Muscle layer of colon (tissue), 2 donors: ENCODE results near the gene PSPC1.
"Not testable (repeated sequence)": the region's sequence is repeated elsewhere in the genome, so short reads cannot be mapped to it uniquely, and the experiment has no call there.

Experiments
- H3K27ac ChIP-seq: one replicate; pipeline ENCODE4 v1.7.0; 2013; ENCODE audit warnings: low read depth, mild to moderate bottlenecking, low read length, moderate library complexity
- H3K27me3 ChIP-seq, 2 donors: one replicate each; pipeline ENCODE4 v1.7.0; 2013; ENCODE audit warnings: low read length in 2 of 2, mild to moderate bottlenecking in 2 of 2; ENCODE audit not compliant: insufficient read depth in 2 of 2, control insufficient read depth in 1 of 2
- H3K36me3 ChIP-seq: one replicate; pipeline ENCODE4 v1.7.0; 2013; ENCODE audit warnings: mild to moderate bottlenecking, low read length; ENCODE audit not compliant: insufficient read depth
- H3K4me1 ChIP-seq: one replicate; pipeline ENCODE4 v1.7.0; 2013; ENCODE audit warnings: mild to moderate bottlenecking, low read length; ENCODE audit not compliant: insufficient read depth
- H3K4me3 ChIP-seq, 2 donors: one replicate each; pipeline ENCODE4 v1.7.0; 2013; ENCODE audit warnings: low read length in 2 of 2, low read depth in 1 of 2, mild to moderate bottlenecking in 1 of 2, moderate library complexity in 1 of 2
- H3K9ac ChIP-seq: one replicate; pipeline ENCODE4 v1.7.0; 2013; ENCODE audit warnings: low read length
- H3K9me3 ChIP-seq: one replicate; pipeline ENCODE4 v1.7.0; 2013; ENCODE audit warnings: mild to moderate bottlenecking, low read length
- donor health status: abdominal sarcoma.
- donor health status: Adenocarcinoma of cecum.

PSPC1 gene

DNA sequence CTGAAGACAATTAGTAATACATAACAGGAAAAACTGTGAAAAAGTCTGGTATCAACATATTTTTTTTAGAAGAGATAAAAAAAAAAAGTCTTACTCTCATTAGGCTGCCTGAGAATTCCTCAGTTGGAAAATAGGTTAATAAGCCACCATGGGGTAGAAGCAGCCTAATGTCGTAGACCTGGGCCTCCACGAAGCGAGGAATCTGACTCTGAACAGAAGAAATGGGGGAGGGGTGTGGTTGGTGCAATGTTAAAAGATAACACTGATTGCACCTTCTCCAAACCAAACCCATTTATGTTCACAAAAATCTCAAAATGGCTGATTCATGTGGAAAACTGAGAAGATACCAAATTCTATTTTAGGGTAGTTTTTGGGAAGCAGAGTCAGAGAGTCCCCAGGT lies 86.9 kb downstream of the PSPC1 start:
- Histone ChIP-seq H3K4me1 (no peaks in the 10 kb centered on the region), H3K36me3 (peaks cover 4% of the 10 kb centered on the region), H3K27me3 (no peaks in the 10 kb centered on the region), H3K9me3 (no peaks in the 10 kb centered on the region), H3K4me3 (no peak overlapping the region), H3K27ac (no peak overlapping the region), H3K9ac (no peak overlapping the region)

DNA sequence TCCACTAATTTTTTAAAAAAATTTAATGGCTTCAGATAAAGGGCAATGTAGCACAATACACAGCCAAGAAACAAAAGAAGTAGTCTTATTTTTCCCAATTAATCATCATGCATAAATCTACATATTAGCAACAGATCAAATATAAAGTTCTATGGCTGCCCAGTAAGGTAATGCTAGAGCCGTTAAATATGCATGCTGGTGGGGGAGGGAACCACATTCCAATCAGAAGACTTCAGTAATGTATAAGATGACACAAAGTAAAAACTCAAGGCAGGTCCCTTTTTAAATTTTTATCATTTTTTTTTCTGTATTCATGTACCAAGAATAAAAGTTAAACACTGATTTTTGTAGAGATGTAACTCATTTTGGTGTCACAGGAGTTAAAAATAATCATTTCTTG lies 87.3 kb downstream of the PSPC1 start:
- Histone ChIP-seq H3K27me3 (no peaks in the 10 kb centered on the region), H3K9me3 (no peaks in the 10 kb centered on the region), H3K36me3 (peaks cover 4% of the 10 kb centered on the region), H3K9ac (no peak overlapping the region), H3K27ac (no peak overlapping the region), H3K4me3 (no peak overlapping the region), H3K4me1 (no peaks in the 10 kb centered on the region)

DNA sequence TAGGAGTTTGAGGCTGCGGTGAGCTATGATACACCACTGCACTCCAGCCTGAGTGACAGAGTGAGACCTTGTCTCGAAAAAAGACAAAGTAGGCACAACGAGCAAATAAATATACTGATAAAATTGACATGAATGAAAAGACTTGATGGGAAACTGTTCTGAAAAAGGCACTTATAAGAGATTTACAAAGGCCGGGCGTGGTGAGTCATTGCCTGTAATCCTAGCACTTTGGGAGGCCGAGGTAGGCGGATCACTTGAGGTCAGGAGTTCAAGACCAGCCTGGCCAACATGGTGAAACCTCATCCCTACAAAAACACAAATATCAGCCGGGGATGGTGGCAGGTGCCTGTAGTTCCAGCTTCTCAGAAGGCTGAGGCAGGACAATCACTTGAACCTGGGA lies 91.3 kb downstream of the PSPC1 start:
- not testable (repeated sequence) for H3K9me3 ChIP-seq, H3K36me3 ChIP-seq, H3K4me3 ChIP-seq, H3K27ac ChIP-seq, H3K9ac ChIP-seq, H3K27me3 ChIP-seq, H3K4me1 ChIP-seq

DNA sequence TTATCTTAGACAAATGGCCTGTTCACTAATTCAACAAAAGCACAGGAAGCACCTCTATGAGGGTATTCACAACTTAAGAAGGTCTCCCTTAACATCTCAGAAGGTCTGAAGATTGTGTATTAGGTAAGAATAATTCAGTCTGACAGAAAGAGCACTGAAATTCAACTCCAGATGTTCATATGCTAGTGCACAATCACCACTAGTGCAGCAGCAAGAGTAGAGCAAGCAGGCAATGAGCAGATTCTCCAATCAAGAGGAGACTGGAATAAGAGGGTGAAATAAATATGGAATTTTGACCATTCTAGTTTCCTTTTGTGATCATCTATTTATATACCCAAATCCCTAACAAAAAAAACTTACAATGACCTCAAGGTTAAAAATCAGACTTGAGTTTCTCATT lies 97.3 kb downstream of the PSPC1 start:
- H3K27me3 ChIP-seq, result no peaks in the 10 kb centered on the region
- no peak overlapping the region for H3K9ac ChIP-seq
- no peaks in the 10 kb centered on the region for H3K36me3 ChIP-seq
- no peaks in the 10 kb centered on the region for H3K4me1 ChIP-seq
- H3K9me3 ChIP-seq, result no peaks in the 10 kb centered on the region
- H3K27ac ChIP-seq, result no peak overlapping the region
- no peak overlapping the region for H3K4me3 ChIP-seq

DNA sequence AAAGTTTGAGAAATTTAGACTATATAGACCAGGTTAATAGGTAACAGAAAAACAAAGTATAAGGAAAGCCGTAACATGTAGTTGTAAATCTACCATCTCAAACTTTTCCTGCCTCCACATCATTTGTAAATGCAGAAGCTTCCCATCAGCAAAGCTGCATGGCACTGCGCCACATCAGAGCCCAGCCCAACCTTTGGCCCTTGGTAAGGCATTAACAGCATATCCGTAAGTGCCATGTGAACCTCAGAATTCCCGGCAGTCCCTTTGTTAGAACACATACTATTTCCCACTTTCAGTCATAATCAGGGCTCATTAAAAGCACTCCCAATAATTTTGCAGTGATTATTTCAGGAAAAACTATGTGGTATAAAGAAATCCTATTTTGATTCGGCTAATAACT lies 97.7 kb downstream of the PSPC1 start:
- Histone ChIP-seq H3K4me3 (no peak overlapping the region), H3K9me3 (no peaks in the 10 kb centered on the region), H3K27ac (no peak overlapping the region), H3K36me3 (no peaks in the 10 kb centered on the region), H3K27me3 (no peaks in the 10 kb centered on the region), H3K4me1 (no peaks in the 10 kb centered on the region), H3K9ac (no peak overlapping the region)

DNA sequence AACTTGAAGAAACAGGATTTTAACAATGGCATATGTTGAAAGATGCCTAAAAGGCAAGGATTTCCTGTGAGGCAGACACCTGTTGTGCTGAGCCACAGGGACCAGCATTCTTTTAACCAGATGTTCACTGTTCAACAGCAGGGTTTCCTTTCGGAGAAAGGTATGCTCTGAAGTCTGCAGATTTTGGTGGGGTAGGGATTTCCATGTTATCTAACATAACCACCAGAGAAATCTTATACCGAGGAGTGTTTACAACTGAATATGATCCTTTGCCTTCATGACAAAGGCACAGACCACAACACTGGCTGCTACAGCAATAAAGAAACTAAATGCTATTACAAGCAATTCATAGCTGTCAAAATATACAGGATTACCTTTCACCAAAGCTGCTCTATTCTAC lies 101.2 kb downstream of the PSPC1 start:
- Histone ChIP-seq H3K9ac (no peak overlapping the region), H3K36me3 (peaks cover 7% of the 10 kb centered on the region), H3K27me3 (no peaks in the 10 kb centered on the region)

DNA sequence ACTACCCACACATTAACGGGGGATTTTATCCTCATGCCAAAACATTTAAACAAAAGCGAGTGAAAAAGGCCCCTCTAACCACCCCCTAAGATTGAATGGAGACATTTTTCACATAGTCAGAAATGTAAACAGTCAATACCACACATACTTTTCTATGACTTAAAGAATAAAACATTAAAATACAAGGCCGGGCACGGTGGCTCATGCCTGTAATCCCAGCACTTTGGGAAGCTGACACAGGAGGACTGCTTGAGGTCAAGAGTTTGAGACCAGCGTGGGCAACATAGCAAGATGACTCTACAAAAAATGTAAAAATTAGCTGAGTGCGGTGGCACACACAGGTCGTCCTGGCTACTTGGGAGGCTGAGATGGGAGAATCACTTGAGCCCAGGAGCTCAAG lies 102.0 kb downstream of the PSPC1 start:
- Histone ChIP-seq H3K4me3 (no peak overlapping the region), H3K9me3 (no peaks in the 10 kb centered on the region), H3K9ac (no peak overlapping the region), H3K27me3 (no peaks in the 10 kb centered on the region), H3K27ac (no peak overlapping the region), H3K4me1 (no peaks in the 10 kb centered on the region), H3K36me3 (peaks cover 15% of the 10 kb centered on the region)

More for the DNA sequence above, 101.2 kb downstream of the PSPC1 start:
- Histone ChIP-seq H3K4me1 (no peaks in the 10 kb centered on the region), H3K27ac (no peak overlapping the region), H3K9me3 (no peaks in the 10 kb centered on the region), H3K4me3 (no peak overlapping the region)

DNA sequence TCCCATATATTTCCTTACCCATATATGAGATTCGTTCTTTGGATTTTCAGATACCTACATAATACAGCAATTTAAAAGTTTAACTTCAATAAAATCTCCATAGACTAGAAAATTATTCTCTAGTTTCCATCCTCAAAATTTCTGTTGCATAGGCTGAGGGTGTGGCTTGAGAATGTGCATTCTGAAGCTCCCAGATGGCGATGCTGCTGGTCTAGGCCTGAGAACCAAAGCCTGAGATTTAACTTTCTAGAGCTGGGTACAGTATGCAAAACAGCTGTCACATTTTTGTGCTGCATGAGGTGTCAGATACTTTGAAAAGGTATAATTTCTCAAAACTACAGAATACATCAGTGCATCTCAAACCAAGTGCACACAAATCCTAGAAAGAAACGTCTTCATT lies 106.6 kb downstream of the PSPC1 start:
- Histone ChIP-seq H3K4me1 (no peaks in the 10 kb centered on the region), H3K9me3 (no peaks in the 10 kb centered on the region), H3K4me3 (no peak overlapping the region), H3K27me3 (no peaks in the 10 kb centered on the region), H3K9ac (no peak overlapping the region), H3K27ac (no peak overlapping the region), H3K36me3 (peaks cover 60% of the 10 kb centered on the region)

DNA sequence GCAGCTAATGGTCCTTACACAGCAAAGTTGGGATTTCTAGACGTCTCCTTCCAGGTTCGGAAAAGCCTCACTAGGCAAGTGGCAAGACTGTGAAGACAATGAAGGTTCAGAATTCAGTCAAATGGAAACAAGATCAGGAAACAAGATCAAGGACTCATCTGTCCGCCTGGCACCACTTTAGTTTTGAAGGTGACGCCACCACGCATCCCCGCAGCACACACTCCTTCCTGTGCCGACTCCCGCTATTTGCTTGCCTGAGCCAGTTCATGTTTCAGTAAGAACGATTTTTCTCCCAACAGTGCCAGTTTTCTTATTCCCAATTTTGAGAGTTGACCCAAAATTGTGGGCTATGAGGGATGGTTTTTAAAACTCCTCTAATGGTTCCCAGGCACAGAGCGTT lies 107.8 kb downstream of the PSPC1 start:
- H3K9ac ChIP-seq, result no peak overlapping the region
- peaks cover 70% of the 10 kb centered on the region for H3K36me3 ChIP-seq
- no peaks in the 10 kb centered on the region for H3K9me3 ChIP-seq
- no peaks in the 10 kb centered on the region for H3K4me1 ChIP-seq
- no peaks in the 10 kb centered on the region for H3K27me3 ChIP-seq
- H3K4me3 ChIP-seq, result no peak overlapping the region
- H3K27ac ChIP-seq, result no peak overlapping the region

DNA sequence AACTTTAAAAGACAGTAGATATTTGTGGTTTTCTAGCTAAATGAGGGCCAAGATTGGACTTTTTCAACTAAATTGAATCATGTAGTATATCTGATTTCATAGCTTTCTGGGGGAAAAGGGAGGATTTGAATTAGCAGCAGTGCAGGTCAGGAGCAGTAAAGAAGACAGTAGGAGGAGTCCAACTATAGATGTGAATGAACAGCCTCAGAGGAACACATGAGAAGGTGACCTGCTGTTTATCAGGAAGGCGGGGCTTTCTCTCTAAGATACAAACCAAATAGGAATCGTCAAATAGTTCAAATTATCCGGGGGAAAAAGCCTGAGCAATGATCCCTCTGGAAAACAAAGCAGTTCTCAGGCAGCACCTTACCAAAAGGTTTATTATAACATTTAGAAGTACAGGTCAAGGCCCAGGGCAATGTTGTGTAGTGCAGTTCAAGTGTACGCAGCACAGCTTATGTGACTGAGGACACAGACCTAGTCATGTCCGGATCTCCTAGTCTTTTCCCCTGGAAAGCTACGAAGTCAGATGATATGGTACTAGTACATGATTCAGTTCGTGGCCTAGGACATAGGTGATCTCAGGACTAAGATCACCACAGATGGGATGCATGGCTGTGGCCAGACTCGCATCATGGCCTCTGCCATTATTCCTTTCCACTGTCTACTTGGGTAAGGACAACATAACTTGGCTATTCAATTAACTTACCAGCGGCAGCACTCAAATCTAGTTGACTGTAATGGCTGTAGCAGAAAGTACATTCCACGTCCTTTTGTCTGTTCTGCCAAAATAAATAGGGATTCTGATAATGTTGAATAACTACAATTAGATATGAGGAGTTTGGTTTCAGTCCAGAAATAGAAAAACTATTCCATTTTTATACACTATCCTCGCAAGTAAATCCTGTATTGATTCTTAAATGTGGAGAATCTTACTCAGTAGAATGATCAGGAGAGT lies 109.0 kb downstream of the PSPC1 start:
- Histone ChIP-seq H3K4me1 (no peaks in the 10 kb centered on the region), H3K4me3 (no peak overlapping the region), H3K27ac (no peak overlapping the region), H3K36me3 (peaks cover 81% of the 10 kb centered on the region), H3K27me3 (no peaks in the 10 kb centered on the region), H3K9ac (no peak overlapping the region), H3K9me3 (no peaks in the 10 kb centered on the region)

DNA sequence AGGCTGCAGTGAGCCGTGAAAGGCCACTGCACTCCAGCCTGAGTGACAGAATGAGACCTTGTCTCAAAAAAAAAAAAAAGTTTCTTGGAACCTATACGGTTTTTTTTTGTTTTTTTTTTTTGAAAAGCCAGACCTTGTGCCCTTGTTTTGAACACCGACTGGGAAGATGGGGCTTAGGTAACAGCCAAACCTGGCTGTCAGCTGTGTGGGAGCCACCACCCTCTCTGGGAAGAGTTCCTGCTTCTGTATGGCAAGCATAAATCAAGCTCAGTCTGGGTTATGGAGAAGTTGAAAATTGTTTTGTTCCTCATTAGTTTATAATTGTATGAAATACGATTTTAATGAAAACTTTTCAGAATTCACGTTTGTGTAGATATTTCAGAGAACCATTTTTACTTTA lies 109.8 kb downstream of the PSPC1 start:
- Histone ChIP-seq H3K4me3 (no peak overlapping the region), H3K27me3 (no peaks in the 10 kb centered on the region), H3K27ac (no peak overlapping the region), H3K9me3 (no peaks in the 10 kb centered on the region), H3K36me3 (peaks cover 89% of the 10 kb centered on the region), H3K9ac (no peak overlapping the region), H3K4me1 (no peaks in the 10 kb centered on the region)

DNA sequence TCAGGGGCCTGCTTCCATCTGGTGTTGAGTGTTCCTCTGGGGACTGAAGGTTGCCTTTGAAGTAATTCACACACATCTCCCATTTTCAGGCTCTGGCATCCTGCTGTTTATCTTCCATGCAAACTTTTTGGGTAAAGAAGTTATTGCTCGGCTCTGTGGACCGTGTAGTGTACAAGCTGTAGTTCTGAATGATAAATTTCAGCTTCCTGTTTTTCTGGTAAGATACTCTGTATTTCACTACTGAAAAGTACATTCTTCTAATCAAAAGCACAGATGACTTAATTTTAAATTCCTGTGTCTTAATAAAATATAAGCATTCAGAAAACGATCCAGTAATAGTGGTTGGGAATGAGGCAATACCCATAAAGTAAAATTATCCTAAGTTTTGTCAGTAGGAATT lies 112.6 kb downstream of the PSPC1 start:
- Histone ChIP-seq H3K27ac (no peak overlapping the region), H3K9ac (no peak overlapping the region), H3K4me3 (no peak overlapping the region), H3K9me3 (no peaks in the 10 kb centered on the region), H3K36me3 (peaks cover 86% of the 10 kb centered on the region), H3K4me1 (no peaks in the 10 kb centered on the region), H3K27me3 (no peaks in the 10 kb centered on the region)
